CMK (cell line): ENCODE results near the gene MYO1D.
A peak's percentile ranks its signal among the peaks of the same experiment; 100 is the strongest.
"Not testable (repeated sequence)": the region's sequence is repeated elsewhere in the genome, so short reads cannot be mapped to it uniquely, and the experiment has no call there.

Experiments used
- DNase-seq: peaks from one replicate; pipeline ENCODE4 v3.0.0-alpha.2; 2010; ENCODE audit warnings: low read depth

Gene MYO1D

DNA sequence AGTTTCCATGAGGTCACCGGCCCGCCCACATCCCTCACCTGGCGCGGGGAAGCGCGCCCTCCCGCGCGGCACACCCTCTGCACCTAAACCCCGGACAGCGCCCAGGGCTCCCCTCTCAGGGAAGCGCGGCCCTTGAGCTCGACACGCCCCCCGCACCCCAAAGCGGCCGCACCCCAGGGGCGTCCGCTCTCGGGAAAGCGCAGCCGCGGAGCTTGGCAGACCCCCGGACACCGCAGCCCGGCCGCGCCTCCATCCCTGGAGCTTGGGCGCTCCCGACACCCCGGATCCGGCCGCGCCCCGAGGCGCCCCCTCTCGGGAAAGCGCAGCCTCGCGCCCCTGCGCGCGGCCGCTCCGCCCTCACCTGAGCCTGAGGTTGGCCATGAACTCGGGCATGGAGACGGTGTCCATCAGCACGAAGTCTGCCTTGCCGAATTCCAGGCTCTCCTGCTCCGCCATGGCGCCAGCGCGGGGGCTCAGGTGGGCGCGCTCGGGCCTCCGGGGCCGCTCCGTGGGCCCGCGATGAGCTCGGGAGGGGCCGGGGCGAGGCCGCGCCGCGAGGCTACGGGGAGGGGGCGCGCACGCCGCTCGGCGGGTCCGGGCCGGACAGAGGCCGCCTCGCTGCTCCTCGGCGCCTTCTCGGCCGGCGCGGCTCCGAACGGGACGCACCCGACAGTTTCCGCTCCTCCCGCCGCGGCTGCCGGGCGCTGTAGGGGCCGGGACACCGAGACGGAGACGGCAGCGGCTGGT, at the start of gene MYO1D:
MYO1D (minus strand) TSS at position 708 of the 747 bp plus-strand sequence; CDS start at position 456, 252 bp downstream.
- no peak for DNase-seq

DNA sequence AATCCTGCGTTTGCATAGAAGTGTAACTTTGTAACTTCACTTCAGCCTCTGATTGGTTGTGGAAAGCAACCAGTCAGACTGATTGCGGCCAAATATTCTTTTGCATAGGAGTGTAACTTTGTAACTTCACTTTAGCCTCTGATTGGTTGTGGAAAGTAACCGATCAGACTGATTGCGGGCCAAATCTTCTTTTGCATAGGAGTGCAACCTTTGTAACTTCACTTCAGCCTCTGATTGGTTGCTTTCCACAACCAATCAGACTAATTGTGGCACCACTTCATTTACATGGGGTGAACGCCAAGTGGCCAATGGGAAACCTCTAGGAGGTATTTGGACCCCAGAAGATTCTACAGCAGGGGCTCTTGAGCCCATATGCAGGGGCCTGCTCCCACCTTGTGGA, 49.3 kb upstream of the MYO1D start:
- no peak for DNase-seq

DNA sequence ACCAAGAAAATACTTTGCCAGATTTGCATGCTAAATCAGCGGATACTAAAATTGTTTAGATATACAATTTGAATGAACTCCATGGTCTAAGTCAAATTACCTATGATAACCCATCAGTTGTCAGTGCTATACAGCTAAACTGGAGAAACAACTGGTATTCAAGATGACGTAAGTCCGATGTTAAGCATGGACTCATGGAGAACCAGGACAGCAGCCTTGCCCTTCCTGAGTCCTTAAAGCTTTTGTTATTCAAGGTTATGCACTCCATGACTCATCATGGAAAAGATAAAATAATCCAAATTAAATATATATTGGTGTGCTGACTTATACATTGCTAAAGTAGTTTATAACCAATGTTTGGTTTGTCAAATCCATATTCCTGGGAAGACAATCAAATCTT, 47.0 kb upstream of the MYO1D start:
- not testable (repeated sequence) for DNase-seq

DNA sequence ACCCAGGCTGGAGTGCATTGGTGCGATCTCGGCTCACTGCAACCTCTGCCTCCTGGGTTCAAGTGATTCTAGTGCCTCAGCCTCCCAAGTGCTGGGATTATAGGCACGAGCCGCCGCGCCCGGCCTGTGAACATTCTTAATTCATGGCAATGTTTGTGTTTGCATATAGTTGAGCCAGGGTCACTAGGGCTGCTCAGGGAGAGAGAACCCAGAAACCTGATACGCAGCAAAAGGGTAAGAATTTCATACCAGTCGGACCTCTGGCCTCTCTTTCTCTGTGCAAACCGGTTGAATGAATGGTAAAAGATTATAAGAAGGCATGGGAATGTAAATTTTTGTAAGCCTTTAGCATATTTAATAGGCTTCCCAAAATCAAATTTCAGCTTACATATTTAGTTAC, 44.1 kb upstream of the MYO1D start:
- DNase-seq = no peak

DNA sequence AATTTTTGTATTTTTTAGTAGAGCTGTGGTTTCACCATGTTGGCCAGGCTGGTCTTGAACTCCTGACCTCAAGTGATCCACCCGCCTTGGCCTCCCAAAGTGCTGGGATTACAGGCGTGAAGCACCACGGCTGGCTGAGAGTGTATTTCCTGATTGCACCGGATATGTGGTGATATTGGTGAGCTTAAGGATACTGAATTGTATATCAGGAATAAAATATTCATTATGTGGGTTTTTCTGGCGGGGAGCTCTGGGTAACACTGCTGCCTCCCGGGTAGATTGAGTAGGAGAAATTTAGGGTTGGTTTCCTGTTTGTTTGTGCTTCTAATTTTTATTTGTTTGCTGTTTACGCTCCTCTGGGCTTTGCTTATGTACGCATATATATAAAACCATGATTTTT, 43.4 kb upstream of the MYO1D start:
- DNase-seq = no peak

DNA sequence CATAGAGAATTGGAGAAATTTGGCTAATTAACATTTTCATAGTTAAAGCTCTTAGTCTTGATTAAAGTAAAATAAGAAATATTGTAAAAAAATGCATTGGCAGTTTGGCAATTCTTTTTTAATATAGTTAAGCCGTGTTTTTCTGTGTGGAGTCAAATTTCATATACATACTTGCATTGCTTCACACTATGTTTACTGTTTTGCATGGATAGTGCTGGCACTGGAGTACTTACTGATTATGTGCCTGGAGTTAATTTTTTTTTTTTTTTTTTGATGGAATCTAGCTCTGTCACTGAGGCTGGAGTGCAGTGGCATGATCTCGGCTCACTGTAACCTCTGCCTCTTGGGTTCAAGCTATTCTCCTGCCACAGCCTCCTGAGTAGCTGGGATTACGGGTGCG, 43.0 kb upstream of the MYO1D start:
- DNase-seq = not testable (repeated sequence)

DNA sequence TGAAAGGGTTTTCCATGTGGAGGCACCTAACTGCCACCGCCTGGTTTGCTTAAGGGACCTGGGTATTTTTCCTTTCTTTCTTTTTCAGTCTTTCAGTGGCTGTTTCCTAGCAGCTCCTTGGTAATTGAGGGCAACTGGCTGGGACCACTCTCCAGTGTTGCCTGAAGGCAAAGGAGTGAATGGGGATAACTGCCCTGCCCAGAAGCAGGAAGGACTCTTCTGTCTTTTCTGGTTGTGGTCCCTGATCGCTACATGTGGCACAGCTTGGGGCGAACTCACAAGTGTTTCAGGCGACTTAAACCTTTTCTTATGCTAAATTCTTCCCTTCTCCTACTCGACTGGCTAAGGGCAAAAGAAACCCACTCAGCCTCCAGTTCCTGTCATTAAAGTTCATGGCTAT, 40.9 kb upstream of the MYO1D start:
- no peak for DNase-seq

DNA sequence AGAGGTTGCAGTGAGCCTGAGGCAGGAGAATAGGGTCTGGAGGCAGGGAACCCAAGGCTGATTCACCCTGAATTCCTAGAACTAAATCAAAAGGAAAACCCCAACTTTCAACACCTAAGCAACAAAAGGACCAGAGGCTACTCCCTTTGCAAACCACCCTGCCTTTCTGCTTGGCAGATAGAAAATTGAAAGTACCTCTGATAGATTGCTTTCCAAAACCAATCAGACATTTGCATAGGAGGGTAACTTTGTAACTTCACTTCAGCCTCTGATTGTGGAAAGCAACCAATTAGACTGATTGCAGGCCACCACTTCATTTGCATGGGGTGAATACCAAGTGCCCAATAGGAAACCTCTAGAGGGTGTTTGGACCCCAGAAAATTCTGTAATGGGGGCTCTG, 40.2 kb upstream of the MYO1D start:
- DNase-seq = no peak

DNA sequence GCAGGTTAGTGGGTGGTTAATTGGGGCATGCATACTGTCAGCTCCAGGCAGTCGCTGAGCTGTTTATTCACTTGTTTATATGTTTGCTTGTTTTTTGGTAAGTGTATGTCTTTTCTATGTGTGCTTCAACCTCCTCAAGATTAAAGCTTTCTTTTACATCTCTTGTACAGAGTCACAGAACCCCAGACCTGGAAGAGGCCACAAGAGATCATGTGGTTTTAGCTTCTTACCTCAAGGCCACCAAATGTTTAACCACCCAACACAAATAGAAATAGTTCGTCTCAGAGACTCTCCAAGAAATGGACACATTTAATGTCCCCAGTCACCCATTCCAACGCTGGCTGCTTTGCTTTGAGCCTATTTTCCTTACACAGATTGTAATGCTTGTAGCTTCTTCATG, 39.2 kb upstream of the MYO1D start:
- no peak for DNase-seq

DNA sequence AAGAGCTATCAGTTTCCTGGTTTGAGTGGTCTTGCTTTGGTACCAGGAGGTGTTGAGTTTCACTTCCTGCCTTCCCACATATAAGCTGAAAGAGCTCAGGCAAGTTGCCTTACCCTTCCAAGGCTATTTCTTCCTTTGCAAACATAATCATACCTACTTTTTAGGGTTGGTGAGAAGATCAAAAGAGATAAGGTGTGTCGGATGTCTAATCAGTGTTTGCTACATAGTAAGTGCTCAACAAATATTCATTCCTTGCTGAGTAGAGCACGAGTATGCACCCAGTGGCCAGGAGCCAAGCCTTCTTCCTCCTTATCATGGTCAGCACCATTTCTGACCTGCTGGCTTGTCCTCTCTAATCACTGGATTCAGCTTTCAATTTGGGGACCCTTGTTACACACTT, 38.3 kb upstream of the MYO1D start:
- no peak for DNase-seq

DNA sequence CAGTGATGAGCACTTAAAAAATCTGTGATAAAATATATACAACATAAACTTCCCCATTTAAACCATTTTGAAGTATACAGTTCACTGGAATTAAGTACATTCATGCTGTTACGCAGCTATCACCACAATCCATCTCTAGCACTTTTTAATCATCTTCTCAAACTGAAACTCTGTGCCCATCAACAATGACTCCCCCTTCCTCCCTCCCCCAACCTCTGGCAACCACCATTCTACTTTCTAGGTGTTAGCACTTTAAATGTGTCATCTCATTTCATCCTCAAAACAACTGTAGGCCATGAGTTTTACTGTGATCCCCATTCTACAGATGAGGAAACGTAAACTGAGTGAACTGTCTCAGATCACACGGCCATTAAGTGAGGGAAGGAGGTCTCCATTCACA, 37.3 kb upstream of the MYO1D start:
- DNase-seq = no peak

DNA sequence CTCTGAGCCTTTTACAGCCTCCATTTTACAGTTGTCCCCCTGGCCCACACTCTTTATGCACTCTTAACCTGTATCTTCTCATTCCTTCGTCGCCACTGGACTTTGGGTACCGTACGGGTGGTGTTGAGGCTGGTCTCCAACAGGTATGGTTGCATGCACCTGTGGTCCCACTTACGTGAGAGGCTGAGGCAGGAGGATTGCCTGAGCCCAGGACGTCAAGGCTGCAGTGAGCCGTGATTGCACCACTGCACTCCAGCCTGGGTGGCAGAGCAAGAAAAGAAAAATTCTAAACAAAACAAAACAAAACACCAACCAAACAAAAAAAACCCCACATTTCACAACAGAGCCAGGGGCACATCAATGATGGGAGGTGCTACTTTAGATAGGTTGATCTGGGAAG, 36.7 kb upstream of the MYO1D start:
- no peak for DNase-seq

DNA sequence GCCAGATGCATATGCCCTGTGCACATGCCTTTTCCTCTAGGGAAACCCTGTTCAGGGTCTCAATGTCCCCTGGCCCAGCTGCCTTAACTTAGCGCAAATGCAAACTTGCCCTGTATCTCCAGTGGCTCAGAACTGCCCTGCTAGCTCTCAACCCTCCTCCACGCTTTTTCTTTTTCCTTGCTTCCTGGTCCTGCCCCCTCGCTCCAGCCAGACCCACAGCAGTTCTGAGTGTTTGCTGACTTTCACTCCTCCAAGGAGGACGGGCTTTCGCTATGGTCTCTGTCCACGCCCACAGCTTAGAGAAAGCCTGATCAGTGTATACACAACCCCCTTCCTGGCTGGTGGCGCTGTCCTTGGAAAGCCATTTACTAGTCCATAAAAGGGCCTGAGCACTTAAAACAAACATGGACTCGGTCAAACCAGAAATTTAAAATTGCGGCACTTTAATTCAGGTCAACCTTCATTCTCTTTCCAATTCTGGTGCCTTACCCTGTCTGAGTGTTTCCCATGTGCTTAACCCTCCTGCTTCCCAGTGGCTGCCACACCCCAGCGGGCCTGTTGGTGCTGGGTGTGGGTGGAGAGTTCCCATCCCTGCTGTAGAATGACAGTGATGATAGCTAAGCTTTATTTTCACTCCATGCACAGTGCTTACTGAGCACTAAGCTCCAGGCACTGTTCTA, 35.4 kb upstream of the MYO1D start:
- DNase-seq = no peak

DNA sequence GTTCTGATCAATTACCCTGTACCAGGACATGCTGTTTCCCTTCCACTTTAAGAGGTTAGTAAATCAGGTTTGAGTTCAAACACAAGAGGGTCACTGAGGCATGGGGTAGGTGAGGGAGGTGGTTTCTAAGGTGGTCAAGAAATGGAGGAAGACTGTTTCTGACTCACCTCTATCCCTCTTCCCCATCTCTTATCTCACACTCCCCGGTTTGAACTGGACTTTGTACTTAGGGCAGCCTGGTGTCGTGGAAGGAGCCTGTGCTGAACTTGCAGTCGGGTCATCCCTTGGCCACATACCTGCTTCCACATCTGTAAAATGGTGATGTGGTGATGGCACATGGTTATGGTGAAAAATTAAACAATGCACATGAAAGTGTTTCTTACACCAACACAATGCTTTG, 33.8 kb upstream of the MYO1D start:
- DNase-seq = no peak

DNA sequence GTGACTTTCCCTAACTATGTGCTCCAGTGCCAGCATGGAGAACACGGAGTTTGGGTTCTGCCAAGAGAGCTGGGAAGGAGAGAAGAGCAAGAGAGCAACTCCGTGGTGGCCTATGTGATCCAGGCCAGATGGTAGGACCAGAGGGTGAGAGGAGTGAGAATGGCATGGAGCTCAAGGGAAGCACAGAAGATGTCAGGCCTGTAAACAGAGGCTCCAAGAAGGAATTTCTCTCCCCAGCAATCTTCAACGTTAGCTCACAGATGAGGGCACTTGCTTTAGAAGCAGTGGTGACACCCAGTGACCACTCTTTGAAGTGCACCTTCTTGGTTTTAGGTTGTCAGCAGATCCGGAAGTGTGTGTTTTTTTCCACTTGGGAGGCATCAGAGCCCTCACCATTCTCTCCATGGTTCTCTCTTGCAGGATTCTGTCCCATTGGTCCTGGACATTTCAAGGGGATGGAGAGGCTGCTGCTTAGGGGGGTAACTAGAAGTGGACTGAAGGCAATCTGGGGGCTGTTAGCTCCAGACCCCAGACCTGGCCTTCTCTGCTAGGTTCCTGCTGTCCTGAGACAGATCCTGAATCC, 33.0 kb upstream of the MYO1D start:
- DNase-seq = peak; percentile 59

DNA sequence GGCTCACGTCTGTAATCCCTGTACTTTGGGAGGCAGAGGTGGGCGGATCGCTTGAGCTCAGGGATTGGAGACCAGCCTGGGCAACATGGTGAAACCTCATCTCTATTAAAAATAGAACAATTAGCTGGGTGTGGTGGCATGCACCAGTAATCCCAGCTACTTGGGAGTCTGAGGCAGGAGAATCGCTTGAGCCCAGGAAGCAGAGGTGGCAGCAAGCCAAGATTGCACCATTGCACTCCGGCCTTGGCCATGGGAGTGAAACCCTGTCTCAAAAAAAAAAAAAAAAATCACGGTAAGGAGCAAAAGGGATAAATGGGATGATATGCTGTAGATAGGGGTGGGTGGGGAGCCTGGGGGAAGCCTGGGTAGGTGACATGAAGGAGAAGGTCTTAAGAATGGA, 30.7 kb upstream of the MYO1D start:
- no peak for DNase-seq

DNA sequence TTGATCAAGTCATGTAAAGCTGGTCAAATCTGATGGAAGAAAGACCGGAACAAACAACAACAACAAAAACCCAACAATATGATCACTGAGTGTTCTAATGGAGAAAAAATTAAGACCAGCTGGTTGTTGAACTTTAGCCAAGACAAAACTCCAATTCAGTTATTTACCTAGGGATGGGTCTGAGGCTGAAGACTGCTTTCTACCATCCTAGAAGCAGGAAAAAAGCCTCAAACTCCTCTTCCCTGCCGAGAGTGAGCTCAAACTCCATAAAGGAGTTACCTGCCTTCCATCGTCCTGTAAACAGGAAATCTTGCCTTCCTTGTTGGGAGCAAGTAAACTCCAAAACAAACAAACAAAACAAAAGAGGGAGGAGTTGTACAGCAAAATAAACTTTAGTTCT, 28.0 kb upstream of the MYO1D start:
- DNase-seq = no peak

DNA sequence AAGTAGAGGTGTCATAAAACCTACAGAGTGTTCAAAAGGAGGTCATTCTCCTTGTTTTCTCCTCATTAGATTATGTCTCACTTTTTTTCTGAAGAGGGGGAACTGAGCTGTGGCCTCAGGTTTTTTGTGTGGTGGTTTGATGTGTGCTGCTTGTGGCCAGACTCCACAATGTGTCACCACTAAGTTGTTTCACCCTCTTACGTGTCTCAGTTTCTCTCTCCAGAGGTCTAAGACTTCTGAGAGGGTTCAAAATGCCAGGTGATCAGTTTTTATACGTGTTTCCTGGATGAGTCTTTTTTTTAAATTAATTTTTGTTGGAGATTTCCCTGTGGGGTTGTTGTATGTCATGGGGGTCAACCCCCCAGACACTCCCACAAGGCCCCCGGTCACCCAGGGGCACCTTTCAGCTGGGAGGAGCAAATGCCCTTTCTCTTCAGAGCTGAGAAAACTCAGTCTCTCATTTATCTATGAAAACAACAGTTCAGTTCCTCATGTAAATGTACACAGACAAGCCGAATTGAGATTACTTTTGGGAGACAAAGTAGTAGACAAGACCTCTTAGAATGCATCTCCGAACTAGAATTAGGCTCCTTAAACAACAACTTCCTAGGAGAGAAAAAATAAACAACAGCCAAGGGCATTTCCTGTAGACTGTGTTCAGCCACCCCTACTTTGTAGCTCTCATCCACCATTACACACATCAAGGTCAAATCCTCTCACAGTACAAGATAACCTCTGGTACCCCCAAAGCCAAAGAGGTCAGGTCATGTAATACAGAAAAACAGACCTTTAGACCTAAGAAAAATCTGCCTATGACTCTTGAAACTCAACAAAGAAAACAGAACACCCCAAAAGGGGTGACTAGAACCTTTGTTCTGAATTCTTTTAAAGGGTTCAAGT, 27.1 kb upstream of the MYO1D start:
- no peak for DNase-seq

DNA sequence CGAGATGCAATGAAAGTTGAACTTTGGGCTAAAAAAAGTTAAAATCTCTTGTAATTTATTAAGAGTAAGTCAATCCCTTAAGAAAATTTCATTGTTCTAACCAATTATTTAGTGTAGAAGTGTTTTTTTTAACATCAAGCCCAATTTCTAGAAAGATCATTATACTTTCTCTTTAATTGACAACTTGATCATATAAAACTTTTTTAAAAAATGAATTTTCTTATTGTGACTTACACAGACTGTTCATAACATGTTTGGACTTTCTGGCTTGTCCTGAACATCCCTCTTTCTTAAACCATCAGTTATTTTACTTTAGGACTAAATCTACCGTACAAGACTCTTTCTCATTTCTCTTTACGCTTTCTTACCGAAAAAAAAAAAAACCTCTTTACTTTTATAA, 24.8 kb upstream of the MYO1D start:
- DNase-seq = no peak

DNA sequence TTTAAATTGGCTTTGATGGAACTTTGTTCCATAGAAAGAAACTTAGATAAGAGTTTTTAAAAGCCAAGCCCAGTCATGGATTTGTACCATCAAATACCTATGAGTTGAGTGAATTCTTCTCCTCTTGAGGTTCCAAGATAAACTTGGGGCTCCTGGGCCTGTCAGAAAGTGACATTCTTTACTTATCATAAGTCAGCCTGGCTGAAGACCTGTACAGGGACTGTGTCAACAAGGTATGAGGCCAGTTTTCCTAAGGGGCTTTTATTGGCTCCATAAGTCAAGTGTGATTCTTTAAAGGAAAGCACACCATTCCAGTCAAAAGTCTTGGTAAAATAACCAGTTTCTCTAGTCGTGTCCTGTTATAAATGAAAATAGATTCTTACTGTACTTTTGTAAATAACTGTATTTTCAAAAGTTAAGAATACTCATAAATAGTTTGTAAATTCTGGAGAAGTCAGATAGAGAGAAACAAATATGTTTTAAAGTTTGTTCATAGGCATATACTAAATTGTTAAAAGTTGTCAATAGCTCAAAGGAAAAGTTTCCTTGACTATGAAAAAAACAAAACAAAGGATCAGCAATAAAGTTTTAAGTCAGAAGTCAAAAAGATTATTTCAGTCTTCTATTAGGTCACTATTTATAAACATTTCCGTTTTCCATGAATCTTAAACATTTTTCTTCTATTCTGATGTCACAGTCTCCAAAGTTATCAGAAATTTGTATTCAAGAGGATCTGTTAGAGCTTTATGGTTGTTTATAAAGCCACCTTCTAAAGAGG, 22.5 kb upstream of the MYO1D start:
- no peak for DNase-seq

DNA sequence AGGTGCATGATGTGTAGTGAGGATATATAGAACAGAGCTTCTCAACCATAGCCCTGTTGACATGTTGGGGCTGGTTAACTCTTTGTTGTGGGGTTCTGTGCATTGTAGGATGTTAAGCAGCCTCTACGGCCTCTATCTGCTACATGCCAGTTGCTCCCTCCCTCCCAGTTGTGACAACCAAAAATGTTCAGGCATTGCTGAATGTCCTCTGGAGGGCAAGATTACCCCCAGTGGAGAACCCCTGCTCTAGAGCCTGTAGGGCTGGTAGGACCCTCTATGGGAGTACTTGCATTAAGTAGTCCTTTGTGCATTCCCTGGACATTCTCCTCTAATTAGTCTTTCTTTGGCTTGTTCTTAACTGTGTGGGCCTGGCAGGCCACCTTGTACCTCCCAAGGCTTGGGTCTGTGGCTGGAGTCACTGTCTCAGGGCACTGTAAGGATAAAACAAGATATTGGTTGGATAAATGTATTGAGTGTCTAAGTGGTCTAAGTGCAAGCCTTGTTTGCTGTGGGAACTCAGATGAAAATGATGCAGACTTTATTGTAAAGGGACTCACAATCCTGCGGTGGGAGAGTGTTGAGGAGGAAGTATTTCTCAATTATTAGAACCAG, 19.8 kb upstream of the MYO1D start:
- no peak for DNase-seq
